ENCODE results near the gene PUS3. TPM values are rescaled to one million over a fixed set of nuclear protein-coding genes. Genes with fewer than 3 reads are reported as not detected.

PUS3 gene
- total RNA-seq, 1 donor from 2014 or later = 14.3 TPM

DNA sequence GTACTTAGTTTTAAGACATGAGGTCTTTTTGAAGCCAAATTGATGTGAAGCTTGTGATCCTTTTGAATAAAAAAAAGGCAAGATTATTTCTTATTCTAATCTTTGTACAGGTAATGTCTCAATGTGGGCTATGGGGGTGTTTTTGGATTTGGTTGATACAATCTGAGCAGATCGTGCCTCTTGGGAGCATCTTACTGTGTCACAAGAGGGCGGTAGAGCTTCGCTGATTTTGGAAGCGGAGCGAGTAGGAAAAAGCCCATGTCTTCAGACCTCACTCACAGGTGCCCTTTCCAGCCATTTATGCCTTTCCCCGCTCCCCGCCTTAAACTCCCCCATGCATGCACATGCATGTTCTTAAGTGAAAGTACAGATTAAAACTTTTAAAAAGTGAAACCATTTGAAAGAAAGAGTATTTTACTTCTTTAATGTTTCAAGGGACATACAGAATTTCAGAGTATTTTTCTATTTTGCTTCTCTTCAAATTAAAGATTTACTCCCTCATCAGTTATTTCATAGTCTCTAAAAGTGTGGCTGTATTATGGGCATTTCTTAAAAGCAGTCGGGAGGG is 20.1 kb upstream of the PUS3 start:
- H3K36me3 Mint-ChIP-seq (ENCODE audit: low read depth, unreplicated experiment) = no peaks in the 10 kb centered on the region
- Histone ChIP-seq H3K36me3 (ENCODE audit: insufficient read depth, low read length) (no peaks in the 10 kb centered on the region), H3K27ac (ENCODE audit: low read depth, low read length) (no peak overlapping the region), H3K9me3 (ENCODE audit: insufficient read depth, low read depth, low read length) (no peaks in the 10 kb centered on the region), H2AFZ (ENCODE audit: low read depth, low read length) (no peak overlapping the region), H3K4me2 (ENCODE audit: low read length) (no peak overlapping the region), H3K4me1 (ENCODE audit: insufficient read depth, low read length) (no peaks in the 10 kb centered on the region), H3K4me3 (ENCODE audit: insufficient read depth, low read depth, low read length) (no peak overlapping the region), H4K20me1 (ENCODE audit: insufficient read depth, low read length) (no peaks in the 10 kb centered on the region), H3K27me3 (ENCODE audit: insufficient read depth, low read length) (peaks cover 10% of the 10 kb centered on the region), H3K9ac (ENCODE audit: low read length) (no peak overlapping the region), H3K79me2 (ENCODE audit: insufficient read depth, low read length) (no peaks in the 10 kb centered on the region)
- H3K4me3 Mint-ChIP-seq (ENCODE audit: unreplicated experiment) = no peak overlapping the region
- peaks cover 4% of the 10 kb centered on the region for H3K4me1 Mint-ChIP-seq (ENCODE audit: low read depth, unreplicated experiment)
- TF ChIP-seq, protein P1, sequence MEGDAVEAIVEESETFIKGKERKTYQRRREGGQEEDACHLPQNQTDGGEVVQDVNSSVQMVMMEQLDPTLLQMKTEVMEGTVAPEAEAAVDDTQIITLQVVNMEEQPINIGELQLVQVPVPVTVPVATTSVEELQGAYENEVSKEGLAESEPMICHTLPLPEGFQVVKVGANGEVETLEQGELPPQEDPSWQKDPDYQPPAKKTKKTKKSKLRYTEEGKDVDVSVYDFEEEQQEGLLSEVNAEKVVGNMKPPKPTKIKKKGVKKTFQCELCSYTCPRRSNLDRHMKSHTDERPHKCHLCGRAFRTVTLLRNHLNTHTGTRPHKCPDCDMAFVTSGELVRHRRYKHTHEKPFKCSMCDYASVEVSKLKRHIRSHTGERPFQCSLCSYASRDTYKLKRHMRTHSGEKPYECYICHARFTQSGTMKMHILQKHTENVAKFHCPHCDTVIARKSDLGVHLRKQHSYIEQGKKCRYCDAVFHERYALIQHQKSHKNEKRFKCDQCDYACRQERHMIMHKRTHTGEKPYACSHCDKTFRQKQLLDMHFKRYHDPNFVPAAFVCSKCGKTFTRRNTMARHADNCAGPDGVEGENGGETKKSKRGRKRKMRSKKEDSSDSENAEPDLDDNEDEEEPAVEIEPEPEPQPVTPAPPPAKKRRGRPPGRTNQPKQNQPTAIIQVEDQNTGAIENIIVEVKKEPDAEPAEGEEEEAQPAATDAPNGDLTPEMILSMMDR (IDR thresholded peaks at IDR 0.05; ENCODE audit: insufficient read depth, low read depth, low read length) = peak; percentile 81
- TF ChIP-seq EZH2 (IDR thresholded peaks at IDR 0.05; ENCODE audit: insufficient read depth, low read length) = no peak
- H3K9me3 Mint-ChIP-seq (ENCODE audit: unreplicated experiment) = no peaks in the 10 kb centered on the region
- DNase-seq (ENCODE audit: low read depth) (peak; percentile 33), FAIRE-seq (peak; percentile 85)
- H3K27ac Mint-ChIP-seq (ENCODE audit: unreplicated experiment) = no peak overlapping the region
- peaks cover 15% of the 10 kb centered on the region for H3K27me3 Mint-ChIP-seq (ENCODE audit: low read depth, unreplicated experiment)

DNA sequence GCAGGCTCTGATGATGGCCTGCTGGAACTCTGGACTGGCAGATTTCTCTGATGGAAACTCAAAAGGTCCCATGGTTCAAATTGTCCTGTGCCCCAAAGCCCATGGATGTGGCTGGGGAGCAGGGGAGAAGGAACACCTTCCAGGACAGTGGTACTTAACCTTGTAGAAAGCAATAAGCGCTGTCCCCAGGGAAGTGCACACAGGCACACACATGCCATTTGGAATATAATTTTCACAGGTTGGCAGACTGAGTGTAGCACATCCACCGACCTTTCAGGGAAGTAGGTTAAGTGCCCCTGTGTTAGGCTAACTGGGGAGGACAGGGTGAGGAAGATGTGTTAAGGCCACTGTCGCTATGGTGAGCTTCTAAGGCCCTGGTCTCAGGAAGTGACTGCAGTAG is 19.1 kb upstream of the PUS3 start:
- Mint-ChIP-seq H3K9me3 (ENCODE audit: unreplicated experiment) (no peaks in the 10 kb centered on the region), H3K4me1 (ENCODE audit: low read depth, unreplicated experiment) (peaks cover 4% of the 10 kb centered on the region), H3K27me3 (ENCODE audit: low read depth, unreplicated experiment) (peaks cover 17% of the 10 kb centered on the region), H3K36me3 (ENCODE audit: low read depth, unreplicated experiment) (no peaks in the 10 kb centered on the region), H3K4me3 (ENCODE audit: unreplicated experiment) (no peak overlapping the region), H3K27ac (ENCODE audit: unreplicated experiment) (no peak overlapping the region)
- no peaks in the 10 kb centered on the region for H3K36me3 ChIP-seq (ENCODE audit: insufficient read depth, low read length)
- no peak overlapping the region for H3K4me2 ChIP-seq (ENCODE audit: low read length)
- H4K20me1 ChIP-seq (ENCODE audit: insufficient read depth, low read length) = no peaks in the 10 kb centered on the region
- DNase-seq (ENCODE audit: low read depth) (no peak), FAIRE-seq (no peak)
- no peak overlapping the region for H3K27ac ChIP-seq (ENCODE audit: low read depth, low read length)
- no peaks in the 10 kb centered on the region for H3K4me1 ChIP-seq (ENCODE audit: insufficient read depth, low read length)
- H3K27me3 ChIP-seq (ENCODE audit: insufficient read depth, low read length) = peaks cover 7% of the 10 kb centered on the region
- no peak overlapping the region for H2AFZ ChIP-seq (ENCODE audit: low read depth, low read length)
- no peak overlapping the region for H3K4me3 ChIP-seq (ENCODE audit: insufficient read depth, low read depth, low read length)
- no peak overlapping the region for H3K9ac ChIP-seq (ENCODE audit: low read length)
- TF ChIP-seq, protein P1 (IDR thresholded peaks at IDR 0.05; ENCODE audit: insufficient read depth, low read depth, low read length) = no peak
- no peak for TF ChIP-seq EZH2 (IDR thresholded peaks at IDR 0.05; ENCODE audit: insufficient read depth, low read length)
- no peaks in the 10 kb centered on the region for H3K79me2 ChIP-seq (ENCODE audit: insufficient read depth, low read length)
- H3K9me3 ChIP-seq (ENCODE audit: insufficient read depth, low read depth, low read length) = no peaks in the 10 kb centered on the region

DNA sequence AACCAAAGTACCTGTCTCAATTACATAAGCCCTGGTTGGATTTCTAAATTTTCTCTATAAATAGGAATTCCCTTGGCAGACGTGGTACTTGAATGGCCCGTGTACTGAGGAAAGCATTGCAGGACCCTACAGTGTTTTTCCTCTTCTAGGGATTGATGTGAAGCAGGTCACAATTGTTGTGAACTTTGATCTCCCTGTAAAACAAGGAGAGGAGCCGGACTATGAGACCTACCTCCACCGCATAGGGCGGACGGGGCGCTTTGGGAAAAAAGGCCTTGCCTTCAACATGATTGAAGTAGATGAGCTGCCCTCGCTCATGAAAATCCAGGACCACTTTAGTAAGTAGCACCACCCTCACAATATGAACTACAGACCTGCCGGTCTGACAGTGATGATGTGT is 18.0 kb upstream of the PUS3 start:
- DNase-seq (ENCODE audit: low read depth) (no peak), FAIRE-seq (no peak)
- H3K79me2 ChIP-seq (ENCODE audit: insufficient read depth, low read length) = no peaks in the 10 kb centered on the region
- no peaks in the 10 kb centered on the region for H3K36me3 ChIP-seq (ENCODE audit: insufficient read depth, low read length)
- peaks cover 17% of the 10 kb centered on the region for H3K27me3 Mint-ChIP-seq (ENCODE audit: low read depth, unreplicated experiment)
- H3K27ac Mint-ChIP-seq (ENCODE audit: unreplicated experiment) = no peak overlapping the region
- no peaks in the 10 kb centered on the region for H3K9me3 Mint-ChIP-seq (ENCODE audit: unreplicated experiment)
- H4K20me1 ChIP-seq (ENCODE audit: insufficient read depth, low read length) = no peaks in the 10 kb centered on the region
- H3K9me3 ChIP-seq (ENCODE audit: insufficient read depth, low read depth, low read length) = no peaks in the 10 kb centered on the region
- H3K9ac ChIP-seq (ENCODE audit: low read length) = no peak overlapping the region
- H3K4me1 ChIP-seq (ENCODE audit: insufficient read depth, low read length) = no peaks in the 10 kb centered on the region
- H3K4me1 Mint-ChIP-seq (ENCODE audit: low read depth, unreplicated experiment) = peaks cover 4% of the 10 kb centered on the region
- no peak overlapping the region for H2AFZ ChIP-seq (ENCODE audit: low read depth, low read length)
- no peak for TF ChIP-seq EZH2 (IDR thresholded peaks at IDR 0.05; ENCODE audit: insufficient read depth, low read length)
- TF ChIP-seq, protein P1 (IDR thresholded peaks at IDR 0.05; ENCODE audit: insufficient read depth, low read depth, low read length) = no peak
- H3K36me3 Mint-ChIP-seq (ENCODE audit: low read depth, unreplicated experiment) = no peaks in the 10 kb centered on the region
- H3K4me3 Mint-ChIP-seq (ENCODE audit: unreplicated experiment) = no peak overlapping the region
- H3K27me3 ChIP-seq (ENCODE audit: insufficient read depth, low read length) = peaks cover 15% of the 10 kb centered on the region
- H3K4me3 ChIP-seq (ENCODE audit: insufficient read depth, low read depth, low read length) = no peak overlapping the region
- H3K27ac ChIP-seq (ENCODE audit: low read depth, low read length) = no peak overlapping the region
- H3K4me2 ChIP-seq (ENCODE audit: low read length) = no peak overlapping the region

Data from astrocyte (in vitro differentiated cells and primary cell).